HL-60 (cell line): Measurements from ENCODE around the gene FAM110A.

Source experiments
- DNase-seq, 2 experiments: peaks; one replicate each; pipeline ENCODE4 v3.0.0-alpha.2; 2010 to 2020; ENCODE audit warnings: low read depth in 1 of 2, low spot score in 1 of 2
- H3K27ac ChIP-seq: fragments of 250-450 bp; sonication (Bioruptor Pico); replicated peaks from 2 replicates; pipeline ENCODE4 v1.5.1; 2020; ENCODE audit warnings: mild to moderate bottlenecking, moderate library complexity
- H3K27me3 ChIP-seq: fragments of 250-450 bp; sonication (Bioruptor Pico); 2 replicates; pipeline ENCODE4 v1.5.1; 2021; ENCODE audit warnings: mild to moderate bottlenecking, moderate library complexity; ENCODE audit not compliant: insufficient read depth, poor library complexity, severe bottlenecking
- H3K4me3 ChIP-seq: replicated peaks from 2 replicates; pipeline ENCODE4 v1.5.1; 2011; ENCODE audit warnings: mild to moderate bottlenecking, control low read depth, low read length; ENCODE audit not compliant: insufficient read depth
- GABPA ChIP-seq: IDR thresholded peaks from 2 replicates; pipeline ENCODE4 v1.6.1; 2012; ENCODE audit warnings: low read depth
- POLR2AphosphoS5 ChIP-seq: IDR thresholded peaks from 2 replicates; pipeline ENCODE4 v1.6.1; 2012; ENCODE audit warnings: low read depth
- SPI1 ChIP-seq: IDR thresholded peaks from 2 replicates; pipeline ENCODE4 v1.6.1; 2012; ENCODE audit warnings: low read depth, mild to moderate bottlenecking, borderline replicate concordance
- TF ChIP-seq, protein P1 (sequence below): IDR thresholded peaks from one replicate; pipeline ENCODE4 v1.5.1; 2011; ENCODE audit warnings: low read length, control low read depth, inconsistent platforms; ENCODE audit not compliant: insufficient read depth
- TF ChIP-seq, protein P2 (sequence below): IDR thresholded peaks from 2 replicates; pipeline ENCODE4 v1.6.1; 2012; ENCODE audit warnings: low read depth; ENCODE audit not compliant: insufficient replicate concordance

FAM110A gene

DNA sequence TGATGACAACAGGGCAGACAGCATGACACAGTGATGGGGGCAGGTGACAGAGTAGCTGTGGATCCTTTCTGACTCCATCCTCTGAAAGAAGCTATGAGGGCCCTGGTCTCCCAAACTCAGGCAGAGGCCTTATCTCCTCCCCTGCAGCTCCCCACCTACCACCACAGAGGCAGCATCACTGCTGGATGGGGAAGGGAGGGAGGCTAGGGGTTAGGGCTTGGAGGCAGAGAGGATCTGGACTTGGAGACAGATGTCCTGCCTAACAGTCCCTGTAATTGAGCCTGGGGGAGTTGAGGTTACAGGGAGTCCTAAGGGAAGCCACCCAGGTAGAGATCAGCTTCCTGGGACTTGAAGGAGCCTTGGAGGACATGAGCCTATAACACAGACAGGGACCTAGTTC, 37.9 kb downstream of the FAM110A start:
- no peak overlapping the region for H3K27ac ChIP-seq
- no peak overlapping the region for H3K4me3 ChIP-seq
- DNase-seq: no peak
- no peak for TF ChIP-seq SPI1
- TF ChIP-seq, protein P1, sequence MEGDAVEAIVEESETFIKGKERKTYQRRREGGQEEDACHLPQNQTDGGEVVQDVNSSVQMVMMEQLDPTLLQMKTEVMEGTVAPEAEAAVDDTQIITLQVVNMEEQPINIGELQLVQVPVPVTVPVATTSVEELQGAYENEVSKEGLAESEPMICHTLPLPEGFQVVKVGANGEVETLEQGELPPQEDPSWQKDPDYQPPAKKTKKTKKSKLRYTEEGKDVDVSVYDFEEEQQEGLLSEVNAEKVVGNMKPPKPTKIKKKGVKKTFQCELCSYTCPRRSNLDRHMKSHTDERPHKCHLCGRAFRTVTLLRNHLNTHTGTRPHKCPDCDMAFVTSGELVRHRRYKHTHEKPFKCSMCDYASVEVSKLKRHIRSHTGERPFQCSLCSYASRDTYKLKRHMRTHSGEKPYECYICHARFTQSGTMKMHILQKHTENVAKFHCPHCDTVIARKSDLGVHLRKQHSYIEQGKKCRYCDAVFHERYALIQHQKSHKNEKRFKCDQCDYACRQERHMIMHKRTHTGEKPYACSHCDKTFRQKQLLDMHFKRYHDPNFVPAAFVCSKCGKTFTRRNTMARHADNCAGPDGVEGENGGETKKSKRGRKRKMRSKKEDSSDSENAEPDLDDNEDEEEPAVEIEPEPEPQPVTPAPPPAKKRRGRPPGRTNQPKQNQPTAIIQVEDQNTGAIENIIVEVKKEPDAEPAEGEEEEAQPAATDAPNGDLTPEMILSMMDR: no peak
- TF ChIP-seq GABPA: no peak
- TF ChIP-seq, protein P2, sequence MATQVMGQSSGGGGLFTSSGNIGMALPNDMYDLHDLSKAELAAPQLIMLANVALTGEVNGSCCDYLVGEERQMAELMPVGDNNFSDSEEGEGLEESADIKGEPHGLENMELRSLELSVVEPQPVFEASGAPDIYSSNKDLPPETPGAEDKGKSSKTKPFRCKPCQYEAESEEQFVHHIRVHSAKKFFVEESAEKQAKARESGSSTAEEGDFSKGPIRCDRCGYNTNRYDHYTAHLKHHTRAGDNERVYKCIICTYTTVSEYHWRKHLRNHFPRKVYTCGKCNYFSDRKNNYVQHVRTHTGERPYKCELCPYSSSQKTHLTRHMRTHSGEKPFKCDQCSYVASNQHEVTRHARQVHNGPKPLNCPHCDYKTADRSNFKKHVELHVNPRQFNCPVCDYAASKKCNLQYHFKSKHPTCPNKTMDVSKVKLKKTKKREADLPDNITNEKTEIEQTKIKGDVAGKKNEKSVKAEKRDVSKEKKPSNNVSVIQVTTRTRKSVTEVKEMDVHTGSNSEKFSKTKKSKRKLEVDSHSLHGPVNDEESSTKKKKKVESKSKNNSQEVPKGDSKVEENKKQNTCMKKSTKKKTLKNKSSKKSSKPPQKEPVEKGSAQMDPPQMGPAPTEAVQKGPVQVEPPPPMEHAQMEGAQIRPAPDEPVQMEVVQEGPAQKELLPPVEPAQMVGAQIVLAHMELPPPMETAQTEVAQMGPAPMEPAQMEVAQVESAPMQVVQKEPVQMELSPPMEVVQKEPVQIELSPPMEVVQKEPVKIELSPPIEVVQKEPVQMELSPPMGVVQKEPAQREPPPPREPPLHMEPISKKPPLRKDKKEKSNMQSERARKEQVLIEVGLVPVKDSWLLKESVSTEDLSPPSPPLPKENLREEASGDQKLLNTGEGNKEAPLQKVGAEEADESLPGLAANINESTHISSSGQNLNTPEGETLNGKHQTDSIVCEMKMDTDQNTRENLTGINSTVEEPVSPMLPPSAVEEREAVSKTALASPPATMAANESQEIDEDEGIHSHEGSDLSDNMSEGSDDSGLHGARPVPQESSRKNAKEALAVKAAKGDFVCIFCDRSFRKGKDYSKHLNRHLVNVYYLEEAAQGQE: no peak
- no peak for TF ChIP-seq POLR2AphosphoS5
- H3K27me3 ChIP-seq: no peaks in the 10 kb centered on the region

DNA sequence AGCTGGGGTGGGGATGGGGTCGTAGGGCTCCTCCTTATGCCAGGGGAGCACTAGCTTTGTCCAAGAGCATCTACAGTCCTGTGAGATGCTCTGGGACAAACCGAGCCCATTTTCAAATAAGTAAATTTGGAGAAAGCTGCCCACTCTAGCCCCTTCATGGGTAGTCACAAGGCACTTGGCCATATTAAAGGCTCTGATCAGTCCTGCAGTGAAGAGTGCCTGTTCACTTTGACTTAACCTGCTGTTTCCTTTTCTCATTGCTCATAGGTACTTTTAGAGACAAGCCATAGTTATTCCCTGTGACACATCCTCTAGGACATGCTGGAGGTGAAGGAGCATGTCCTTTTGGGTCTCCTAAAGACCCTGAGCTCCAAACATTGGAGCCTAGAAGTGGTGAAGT, 38.4 kb downstream of the FAM110A start:
- no peak for DNase-seq
- TF ChIP-seq, protein P1: no peak
- TF ChIP-seq POLR2AphosphoS5: no peak
- TF ChIP-seq, protein P2: no peak
- no peak for TF ChIP-seq GABPA
- no peak for TF ChIP-seq SPI1
- Histone ChIP-seq H3K27me3 (no peaks in the 10 kb centered on the region), H3K27ac (no peak overlapping the region), H3K4me3 (no peak overlapping the region)

DNA sequence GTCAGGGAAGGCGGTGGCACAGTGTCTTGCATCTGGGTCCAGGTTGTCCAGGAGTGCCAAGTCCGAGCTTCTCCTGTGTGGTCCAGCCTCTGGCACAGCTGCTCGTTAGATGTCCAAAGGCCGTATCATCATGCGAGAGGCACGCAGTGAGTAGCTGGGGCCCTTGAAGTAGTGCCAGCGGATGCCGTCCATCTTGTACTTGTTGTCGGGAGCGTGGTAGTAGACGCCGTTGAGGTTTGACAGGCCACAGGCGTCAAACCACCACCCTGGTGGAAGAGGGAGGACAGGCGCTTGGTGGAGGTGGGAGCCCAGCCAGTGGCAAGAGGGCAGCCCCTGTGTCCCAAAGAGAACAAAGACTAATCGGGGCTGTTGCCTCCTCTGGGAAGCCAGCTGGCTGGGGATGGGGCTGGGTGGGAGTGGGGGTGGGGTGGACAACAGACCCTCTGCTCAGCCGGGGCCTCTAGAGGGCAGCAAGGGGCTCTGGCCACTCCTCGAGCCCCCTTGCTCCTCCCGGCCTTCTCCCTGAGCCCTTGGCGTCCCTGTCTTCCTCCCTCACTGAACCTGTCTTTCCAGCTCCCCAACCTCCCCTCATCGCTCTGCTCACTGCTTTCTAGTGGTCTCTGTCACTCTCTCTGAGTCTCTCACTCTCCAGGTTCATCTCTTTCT, 39.5 kb downstream of the FAM110A start:
- TF ChIP-seq, protein P1: no peak
- TF ChIP-seq SPI1 (no peak), GABPA (no peak), POLR2AphosphoS5 (no peak)
- TF ChIP-seq, protein P2: no peak
- no peak overlapping the region for H3K27ac ChIP-seq
- DNase-seq: no peak
- no peaks in the 10 kb centered on the region for H3K27me3 ChIP-seq
- H3K4me3 ChIP-seq: no peak overlapping the region
